Tongue (tissue), 2 donors: Measurements from ENCODE around the gene KIAA0232. TPM values are rescaled to one million over a fixed set of nuclear protein-coding genes. Genes with fewer than 3 reads are reported as not detected.

Source experiments
- DNase-seq: peaks from one replicate; pipeline ENCODE4 v3.0.0-alpha.2; 2015
- total RNA-seq: library from RNA; depleted of rRNA; stranded (reverse); fragments of >200 nt; gene quantifications from one replicate; pipeline ENCODE4 v1.2.3, GENCODE V29; 2014

Gene KIAA0232
- total RNA-seq, 1 donor from 2014 or later, result 56.2 TPM

DNA sequence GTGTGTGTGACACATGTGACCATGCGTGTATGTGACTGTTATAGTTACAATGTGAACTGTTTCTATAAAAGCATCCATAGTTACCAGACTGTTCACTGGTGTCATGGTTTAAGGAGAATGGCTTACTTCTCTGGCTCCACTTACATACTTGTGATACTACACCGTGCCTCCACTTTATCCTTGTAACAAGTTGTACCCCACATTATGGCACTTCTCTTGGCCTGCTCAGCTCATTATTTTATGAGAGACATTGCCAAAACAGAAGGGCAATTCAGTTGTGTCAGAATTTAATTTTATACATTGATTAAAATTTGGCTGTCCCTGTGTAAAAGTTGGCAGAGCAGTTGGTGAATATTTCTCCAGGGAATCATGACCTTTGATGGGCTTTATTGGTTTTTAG is 64.7 kb downstream of the KIAA0232 start:
- no peak for DNase-seq

DNA sequence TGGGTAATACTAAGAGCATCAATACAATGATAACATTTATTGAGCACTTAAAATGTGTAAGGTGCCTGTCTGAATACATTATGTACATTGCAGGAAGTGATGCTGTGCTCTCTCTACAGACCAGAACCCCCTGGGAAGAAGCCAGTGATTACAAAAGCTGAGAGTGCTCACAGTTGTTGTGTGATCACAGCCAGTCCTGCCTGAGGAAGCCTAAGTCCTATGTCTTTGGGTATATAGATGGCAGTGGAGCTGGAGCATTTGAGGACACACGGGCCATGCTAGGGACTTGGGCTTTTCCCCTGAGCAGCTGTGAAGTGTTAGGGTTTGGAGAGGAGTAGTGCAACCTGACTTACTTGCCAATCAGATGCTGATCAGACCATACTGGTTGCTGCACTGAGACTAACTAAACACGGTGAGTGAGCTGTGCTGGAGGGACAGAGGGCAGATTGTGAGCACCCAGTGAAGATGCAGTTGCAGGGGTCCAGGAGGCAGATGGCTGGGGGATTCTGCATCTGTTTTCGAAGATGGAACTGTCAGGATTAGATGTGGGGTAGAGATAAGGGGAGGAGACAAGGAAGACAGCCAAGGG is 66.3 kb downstream of the KIAA0232 start:
- no peak for DNase-seq

DNA sequence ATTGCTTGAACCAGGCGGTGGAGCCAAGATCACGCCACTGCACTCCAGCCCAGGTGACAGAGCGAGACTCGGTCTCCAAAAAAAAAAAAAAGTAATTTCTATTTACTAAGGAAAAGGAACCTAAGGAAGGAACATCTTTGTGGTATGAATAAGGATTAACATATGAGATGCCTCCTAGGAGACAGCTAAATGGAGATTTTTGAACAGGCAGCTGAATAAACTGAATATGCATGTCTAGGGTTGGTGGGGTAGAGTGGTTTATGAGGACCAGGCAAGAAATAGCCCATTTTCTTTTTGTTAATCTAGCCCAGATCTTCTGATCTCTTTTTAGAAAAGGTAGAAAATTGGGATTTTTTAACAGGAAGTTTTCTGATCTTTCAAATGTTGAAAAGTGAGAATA is 67.2 kb downstream of the KIAA0232 start:
- DNase-seq, result no peak

DNA sequence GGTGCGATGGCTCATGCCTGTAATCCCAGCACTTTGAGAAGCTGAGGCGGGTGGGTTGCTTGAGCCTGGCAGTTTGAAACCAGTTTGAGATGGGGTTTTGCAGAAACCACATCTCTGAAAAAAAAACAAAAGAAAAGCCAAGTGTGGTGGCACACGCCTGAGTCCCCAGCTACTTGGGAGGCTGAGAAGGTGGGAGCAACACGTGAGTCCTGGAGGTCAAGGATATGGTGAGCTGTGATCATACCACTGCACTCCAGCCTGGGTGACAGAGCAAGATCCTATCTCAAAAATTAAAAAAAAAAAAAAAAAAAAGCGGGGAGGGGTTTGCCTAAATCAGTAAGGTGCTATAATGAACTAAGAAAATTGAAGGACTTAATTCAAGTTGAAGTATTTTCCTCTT is 68.9 kb downstream of the KIAA0232 start:
- no peak for DNase-seq

- DNase-seq, result no peak
These were observed 69.4 kb downstream of the KIAA0232 start for GRCh38 chr4:6851962-6852361.

DNA sequence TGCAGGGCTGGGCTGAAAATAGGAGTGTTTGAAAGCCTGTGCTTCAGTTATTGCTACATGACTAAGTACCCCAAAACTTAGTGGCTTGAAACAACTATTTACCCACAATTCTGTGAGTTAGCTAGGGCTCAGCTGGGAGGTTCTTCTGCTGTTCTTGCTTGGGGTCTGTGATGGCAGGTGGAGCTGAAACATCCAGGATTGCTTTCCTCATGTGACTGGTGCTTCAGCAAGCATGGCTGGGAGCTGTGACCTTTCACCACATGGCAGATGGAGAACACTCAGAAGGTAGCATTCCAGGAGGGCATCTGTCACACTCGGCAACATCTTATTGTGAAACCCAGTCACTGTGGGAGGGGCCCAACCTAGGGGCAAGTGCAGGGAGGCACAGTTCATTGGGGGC is 70.1 kb downstream of the KIAA0232 start:
- no peak for DNase-seq

- DNase-seq, result no peak
These were observed 71.7 kb downstream of the KIAA0232 start for GRCh38 chr4:6854098-6854744.

DNA sequence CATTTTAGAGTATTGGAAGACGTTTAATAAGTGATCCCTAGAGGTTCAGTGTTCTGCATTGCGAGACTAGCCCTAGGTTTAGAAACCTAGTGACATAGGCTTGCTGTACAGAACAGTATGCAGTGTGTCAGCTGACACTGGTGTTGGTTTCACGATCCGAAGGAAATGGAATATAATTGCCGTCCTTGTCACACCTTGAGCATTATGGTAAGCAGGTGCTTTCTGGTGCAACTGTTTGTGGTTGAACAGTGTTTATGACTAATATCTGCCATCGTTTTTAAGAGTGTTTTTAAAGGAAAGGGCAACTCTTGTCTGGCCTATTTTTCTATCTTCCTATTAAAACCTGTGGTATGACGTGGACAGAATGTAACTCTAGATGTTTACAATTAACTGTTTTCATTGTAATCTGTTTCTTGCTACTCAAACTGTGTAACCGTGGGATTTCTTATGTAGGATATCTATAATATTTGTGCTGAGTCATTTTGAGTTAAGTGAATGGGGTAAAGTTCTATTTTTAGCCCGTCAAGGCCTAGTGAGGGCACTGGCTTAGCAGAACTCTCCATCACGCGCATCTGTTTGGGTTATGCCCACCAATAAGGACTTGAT is 73.3 kb downstream of the KIAA0232 start:
- DNase-seq, result peak; percentile 52

DNA sequence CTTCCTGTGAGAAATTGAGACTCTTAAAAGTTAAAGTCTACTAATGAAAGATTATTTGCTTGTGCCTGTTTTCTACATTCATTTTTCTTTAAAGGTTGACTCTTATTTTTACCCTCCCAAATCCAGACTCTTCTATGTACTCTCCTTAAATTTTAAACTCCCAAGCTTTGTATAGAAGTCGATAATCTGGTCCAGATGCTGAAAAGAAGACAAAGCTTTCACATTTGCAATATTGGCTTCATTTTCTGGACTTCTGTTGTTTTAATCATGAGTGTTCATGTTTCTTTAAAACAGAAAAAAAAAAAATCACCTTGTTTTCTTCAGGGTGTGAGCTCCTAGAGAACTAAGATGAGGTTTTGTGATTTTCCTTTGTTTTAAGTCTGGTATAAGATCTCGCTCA is 73.9 kb downstream of the KIAA0232 start:
- DNase-seq, result peak; percentile 54

DNA sequence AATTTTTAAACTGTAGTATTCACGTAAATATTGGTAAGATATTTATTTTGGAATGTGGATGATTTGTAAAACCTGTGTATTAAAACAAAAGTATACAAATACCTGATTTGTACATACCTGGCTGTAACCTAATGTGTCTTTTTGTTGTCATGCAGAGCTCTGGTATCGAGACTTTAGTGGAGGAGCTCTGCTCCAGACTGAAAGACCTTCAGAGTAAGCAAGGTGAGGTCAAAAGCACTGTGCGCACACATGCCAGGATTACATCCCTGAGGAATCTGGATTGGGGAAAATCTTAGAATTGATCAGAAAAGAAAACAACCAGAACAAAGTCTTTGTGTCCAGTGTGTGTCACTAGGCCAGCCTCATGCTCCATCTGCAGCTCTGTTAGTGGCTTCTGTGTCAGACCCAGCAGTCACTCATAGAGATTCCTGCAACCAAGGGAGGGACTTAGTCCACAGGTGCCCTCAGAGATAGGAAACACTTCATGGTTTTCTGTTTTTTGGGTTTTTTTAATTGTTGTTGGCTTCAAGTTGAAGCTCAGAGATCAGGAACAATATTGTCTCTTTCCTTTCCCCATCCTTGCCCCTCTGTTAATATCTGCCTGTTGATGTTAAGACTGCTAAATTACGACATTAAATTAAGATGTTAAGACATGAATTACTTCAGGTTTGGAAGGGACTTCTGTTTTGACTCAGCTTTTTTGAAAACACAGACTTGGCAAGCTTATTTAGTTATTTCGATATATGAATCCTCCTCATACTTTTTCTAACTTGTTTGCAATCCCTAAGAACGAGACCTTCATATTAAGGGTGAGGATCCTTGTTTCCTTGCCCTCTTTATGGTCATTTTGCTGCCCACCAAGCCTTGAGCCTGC is 74.7 kb downstream of the KIAA0232 start:
- DNase-seq, result peak; percentile 19

- no peak for DNase-seq
These were observed 76.5 kb downstream of the KIAA0232 start for GRCh38 chr4:6858997-6859396.

GRCh38 chr4:6859543-6859942 is 77.0 kb downstream of the KIAA0232 start:
- DNase-seq, result no peak

- no peak for DNase-seq
These were observed 85.9 kb downstream of the KIAA0232 start for GRCh38 chr4:6868386-6868785.

DNA sequence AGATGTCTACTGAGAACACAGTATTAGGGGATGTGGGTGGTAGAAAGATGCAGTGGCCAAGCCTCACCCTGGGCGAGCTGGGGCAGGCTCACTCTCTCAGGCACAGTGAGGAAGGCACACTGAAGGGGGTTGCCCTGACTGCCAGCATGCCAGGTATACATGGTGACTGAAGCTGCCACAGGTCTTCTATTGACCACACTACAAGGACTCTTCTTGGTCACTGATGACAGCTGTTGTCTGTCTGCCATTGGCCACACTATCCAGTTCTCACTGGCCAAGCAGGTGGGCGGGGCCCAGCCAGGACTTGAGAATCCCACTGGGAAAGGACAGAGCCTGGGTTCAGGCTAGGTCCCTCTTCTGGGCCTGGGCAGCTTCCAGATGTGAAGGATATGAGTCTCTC is 87.4 kb downstream of the KIAA0232 start:
- peak; percentile 18 for DNase-seq

DNA sequence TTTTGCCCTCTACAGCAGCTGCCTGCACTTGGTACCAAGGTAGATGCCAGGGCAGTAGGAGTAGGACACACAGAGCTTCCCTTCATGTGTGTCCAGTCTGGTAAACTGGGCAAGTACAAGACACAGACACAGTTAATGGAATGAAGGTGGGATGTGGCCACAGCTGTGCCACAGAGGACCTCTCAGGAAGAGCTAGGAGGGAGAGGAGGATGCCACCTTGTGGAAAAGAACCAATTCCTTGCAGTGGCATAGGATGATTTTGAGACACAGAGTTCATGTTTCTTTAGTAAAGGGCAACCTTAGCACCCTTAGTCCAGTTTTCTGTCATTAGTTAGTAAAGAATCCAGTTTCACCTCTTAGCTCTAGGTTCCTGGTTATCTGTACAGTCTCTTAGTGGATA is 90.8 kb downstream of the KIAA0232 start:
- DNase-seq, result no peak

DNA sequence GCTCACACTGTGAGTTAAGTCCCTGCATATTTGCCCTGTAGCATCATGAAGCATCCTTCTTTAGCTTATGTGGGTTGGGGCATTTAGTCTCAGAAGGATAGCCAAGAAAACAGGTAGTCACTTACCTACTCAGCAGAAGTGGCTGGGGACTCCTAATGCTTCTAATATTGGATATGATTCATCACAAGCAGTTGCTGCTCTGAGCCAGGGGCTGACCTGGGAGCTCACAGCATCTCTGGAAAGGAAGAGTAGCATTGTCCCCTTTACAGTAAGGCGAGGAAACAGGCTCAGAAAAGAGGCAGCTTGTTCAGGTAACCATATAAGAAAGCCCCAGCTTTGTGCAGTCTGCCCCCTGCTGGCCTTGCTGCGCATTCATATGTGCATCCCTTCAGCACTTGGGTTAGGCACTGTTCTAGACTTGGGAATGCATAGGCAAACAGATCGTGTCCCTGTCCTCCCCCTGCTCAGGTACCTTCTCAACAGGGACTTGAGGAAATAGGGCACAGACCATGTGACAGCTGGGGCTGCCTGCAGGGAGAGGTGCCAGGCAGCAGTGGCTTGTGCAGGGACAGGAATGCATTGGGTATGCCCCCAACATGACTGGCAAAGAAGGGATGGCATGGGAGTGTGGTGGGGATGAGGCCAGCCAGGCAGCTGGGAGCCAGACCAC is 91.4 kb downstream of the KIAA0232 start:
- peak; percentile 77 for DNase-seq

- no peak for DNase-seq
These were observed 92.5 kb downstream of the KIAA0232 start for GRCh38 chr4:6874981-6875380.

DNA sequence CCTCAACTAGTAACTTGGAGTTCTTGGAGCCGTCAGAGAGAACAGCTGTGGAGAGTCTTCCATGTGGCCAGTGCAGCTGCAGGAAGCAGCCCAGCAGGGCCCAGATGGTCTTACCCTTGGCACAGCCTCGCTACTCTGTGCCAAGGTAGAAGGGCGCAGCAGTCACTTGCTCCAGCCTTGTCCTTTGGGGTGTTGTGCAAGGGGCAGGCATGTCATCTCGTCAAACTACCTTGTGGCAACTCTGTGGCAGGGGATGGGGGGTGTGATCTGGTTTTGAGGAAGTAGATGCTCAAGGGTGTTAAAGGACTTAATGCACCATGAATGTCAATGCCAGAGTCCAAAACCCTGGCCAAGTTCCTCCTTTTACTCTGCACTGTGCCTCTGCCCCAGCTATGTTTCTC is 92.9 kb downstream of the KIAA0232 start:
- peak; percentile 89 for DNase-seq

GRCh38 chr4:6876440-6876839 is 93.9 kb downstream of the KIAA0232 start:
- DNase-seq, result no peak

DNA sequence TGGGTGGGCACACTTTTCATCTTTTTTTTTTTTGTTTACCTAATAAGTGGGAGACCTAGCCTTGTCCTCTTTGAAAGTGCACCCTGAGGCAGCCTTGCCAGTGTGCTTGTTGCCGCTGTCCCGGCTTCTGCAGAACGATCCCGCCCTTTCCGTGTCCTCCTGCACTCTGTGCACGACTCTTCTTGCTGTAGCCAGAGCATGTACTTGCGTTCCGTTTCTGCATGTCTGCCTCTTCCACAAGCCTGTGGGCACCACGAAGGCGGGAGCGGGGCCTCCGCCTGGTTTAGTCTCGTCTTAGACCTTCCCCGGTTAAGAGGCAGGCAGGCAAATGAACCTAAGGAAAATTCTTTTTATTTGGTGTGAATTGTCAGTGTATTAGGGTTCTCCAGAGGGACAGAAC is 94.5 kb downstream of the KIAA0232 start:
- no peak for DNase-seq

- no peak for DNase-seq
These were observed 96.0 kb downstream of the KIAA0232 start for GRCh38 chr4:6878451-6879059.

- DNase-seq, result no peak
These were observed 98.2 kb downstream of the KIAA0232 start for GRCh38 chr4:6880691-6881090.
